ENCODE measurements around the gene MIPOL1.

DNA sequence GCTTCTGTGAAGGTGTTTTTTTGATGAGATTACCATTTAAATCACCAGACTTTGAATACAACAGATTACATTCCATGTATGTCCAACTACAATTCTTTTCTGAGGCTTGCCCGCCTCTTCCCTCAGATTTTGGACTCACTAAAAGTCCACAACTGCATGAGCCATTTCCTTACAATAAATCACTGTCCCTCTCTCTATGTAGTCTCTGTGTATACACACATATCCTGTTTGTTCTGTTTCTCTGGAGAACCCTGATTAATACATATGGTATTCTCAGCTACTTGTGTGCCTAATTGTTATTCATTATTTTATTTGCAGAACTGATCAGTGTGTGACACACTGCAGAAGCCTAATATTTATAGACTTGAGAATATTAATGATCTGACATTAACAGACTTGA is 2.4 kb upstream of the MIPOL1 start:
- TF ChIP-seq CTCF (IDR thresholded peaks at IDR 0.05) (no peak), POLR2A (IDR thresholded peaks at IDR 0.05) (no peak)
